H9 (cell line): ENCODE results near the gene MADCAM1. TPM values are rescaled to one million over a fixed set of nuclear protein-coding genes. Genes with fewer than 3 reads are reported as not detected.
A peak's percentile ranks its signal among the peaks of the same experiment; 100 is the strongest.

ENCODE experiments used
- DNase-seq: peaks from one replicate; pipeline ENCODE4 v3.0.0-alpha.2; 2017
- H2AFZ ChIP-seq: one replicate; pipeline ENCODE4 v1.6.1; 2013; ENCODE audit warnings: mild to moderate bottlenecking, low read length, control low read depth, moderate library complexity
- H2AK5ac ChIP-seq: 2 replicates; pipeline ENCODE4 v1.6.1; 2013; ENCODE audit warnings: low read length, control low read depth, mixed read lengths; ENCODE audit not compliant: insufficient read length
- H2BK120ac ChIP-seq: one replicate; pipeline ENCODE4 v1.6.1; 2013; ENCODE audit warnings: low read depth, mild to moderate bottlenecking, low read length, control low read depth, inconsistent platforms; ENCODE audit not compliant: poor library complexity, severe bottlenecking
- H2BK12ac ChIP-seq: 2 replicates; pipeline ENCODE4 v1.6.1; 2013; ENCODE audit warnings: low read length, control low read depth, mixed read lengths, low read depth; ENCODE audit not compliant: insufficient read length
- H2BK15ac ChIP-seq: 2 replicates; pipeline ENCODE4 v1.6.1; 2013; ENCODE audit warnings: low read depth, low read length, control low read depth
- H2BK20ac ChIP-seq: one replicate; pipeline ENCODE4 v1.6.1; 2013; ENCODE audit warnings: low read depth, mild to moderate bottlenecking, low read length, control low read depth, inconsistent platforms; ENCODE audit not compliant: poor library complexity, severe bottlenecking
- H2BK5ac ChIP-seq: 2 replicates; pipeline ENCODE4 v1.6.1; 2013; ENCODE audit warnings: low read length, control low read depth, mixed read lengths; ENCODE audit not compliant: insufficient read length
- H3K14ac ChIP-seq: 2 replicates; pipeline ENCODE4 v1.6.1; 2013; ENCODE audit warnings: low read length, control low read depth; ENCODE audit not compliant: insufficient read depth
- H3K18ac ChIP-seq: 2 replicates; pipeline ENCODE4 v1.6.1; 2013; ENCODE audit warnings: low read depth, mild to moderate bottlenecking, mixed read lengths, low read length, control low read depth; ENCODE audit not compliant: insufficient read length
- H3K23ac ChIP-seq: 2 replicates; pipeline ENCODE4 v1.6.1; 2013; ENCODE audit warnings: low read length, control low read depth, mixed read lengths, low read depth; ENCODE audit not compliant: insufficient read length
- H3K23me2 ChIP-seq: 2 replicates; pipeline ENCODE4 v1.6.1; 2013; ENCODE audit warnings: low read depth, mild to moderate bottlenecking, mixed read lengths, low read length, control low read depth; ENCODE audit not compliant: insufficient read length, poor library complexity, severe bottlenecking
- H3K27ac ChIP-seq: 2 replicates; pipeline ENCODE4 v1.5.1; 2013; ENCODE audit warnings: low read length, control low read depth, mixed read lengths, low read depth; ENCODE audit not compliant: insufficient read length
- H3K27me3 ChIP-seq: 2 replicates; pipeline ENCODE4 v1.6.1; 2013; ENCODE audit warnings: low read length, control low read depth, inconsistent platforms; ENCODE audit not compliant: insufficient read depth
- H3K4ac ChIP-seq: 2 replicates; pipeline ENCODE4 v1.6.1; 2013; ENCODE audit warnings: low read depth, mild to moderate bottlenecking, control low read depth, inconsistent platforms, low read length, moderate library complexity
- H3K4me1 ChIP-seq: 2 replicates; pipeline ENCODE4 v1.6.1; 2013; ENCODE audit warnings: low read length, control low read depth, inconsistent platforms; ENCODE audit not compliant: insufficient read depth
- H3K4me2 ChIP-seq: 2 replicates; pipeline ENCODE4 v1.6.1; 2013; ENCODE audit warnings: low read length, control low read depth, mixed read lengths; ENCODE audit not compliant: insufficient read length, insufficient read depth
- H3K56ac ChIP-seq: 2 replicates; pipeline ENCODE4 v1.6.1; 2013; ENCODE audit warnings: low read depth, mild to moderate bottlenecking, mixed read lengths, low read length, control low read depth; ENCODE audit not compliant: insufficient read length
- H3K79me1 ChIP-seq: 2 replicates; pipeline ENCODE4 v1.6.1; 2013; ENCODE audit warnings: low read depth, mild to moderate bottlenecking, moderate library complexity, low read length, control low read depth, inconsistent platforms; ENCODE audit not compliant: insufficient read depth, poor library complexity, severe bottlenecking
- H3K79me2 ChIP-seq: 2 replicates; pipeline ENCODE4 v1.6.1; 2013; ENCODE audit warnings: low read length, control low read depth, inconsistent platforms; ENCODE audit not compliant: insufficient read depth
- H3K9ac ChIP-seq: 2 replicates; pipeline ENCODE4 v1.6.1; 2013; ENCODE audit warnings: low read length, control low read depth, mixed read lengths; ENCODE audit not compliant: insufficient read length; ENCODE audit errors: extremely low read depth
- H3K9me3 ChIP-seq: one replicate; pipeline ENCODE4 v1.6.1; 2013; ENCODE audit warnings: low read depth, low read length, inconsistent platforms; ENCODE audit not compliant: control insufficient read depth
- H3T11ph ChIP-seq: one replicate; pipeline ENCODE4 v1.6.1; 2013; ENCODE audit warnings: mild to moderate bottlenecking, low read length, control low read depth, inconsistent platforms
- H4K20me1 ChIP-seq: one replicate; pipeline ENCODE4 v1.6.1; 2013; ENCODE audit not compliant: control insufficient read depth, insufficient read length, insufficient read depth
- H4K5ac ChIP-seq: 2 replicates; pipeline ENCODE4 v1.6.1; 2013; ENCODE audit warnings: low read depth, mild to moderate bottlenecking, mixed read lengths, low read length, control low read depth; ENCODE audit not compliant: insufficient read length
- H4K8ac ChIP-seq: replicated peaks from 2 replicates; pipeline ENCODE4 v1.6.1; 2013; ENCODE audit warnings: low read length, control low read depth, mixed read lengths, low read depth; ENCODE audit not compliant: insufficient read length
- H4K91ac ChIP-seq: 2 replicates; pipeline ENCODE4 v1.6.1; 2013; ENCODE audit warnings: low read depth, mild to moderate bottlenecking, moderate library complexity, mixed read lengths, low read length, control low read depth; ENCODE audit not compliant: insufficient read length
- H3K27ac Mint-ChIP-seq, 3 experiments: 2 replicates in 2 of 3; 3 replicates in 1 of 3; pipeline ENCODE4 v1.8.0; 2020 to 2021; ENCODE audit warnings: mixed read lengths in 3 of 3, mild to moderate bottlenecking in 1 of 3, moderate library complexity in 1 of 3
- H3K27me3 Mint-ChIP-seq: 2 replicates; pipeline ENCODE4 v1.8.0; 2021; ENCODE audit warnings: low read depth, mild to moderate bottlenecking, moderate library complexity, mixed read lengths
- H3K36me3 Mint-ChIP-seq, 3 experiments: 2 replicates in 2 of 3; 3 replicates in 1 of 3; pipeline ENCODE4 v1.8.0; 2020 to 2021; ENCODE audit warnings: low read depth in 3 of 3, mixed read lengths in 3 of 3; ENCODE audit not compliant: insufficient read depth in 1 of 3
- H3K4me1 Mint-ChIP-seq, 2 experiments: 2 replicates each; pipeline ENCODE4 v1.8.0; 2020; ENCODE audit warnings: mixed read lengths in 2 of 2
- H3K4me3 Mint-ChIP-seq, 2 experiments: 2 replicates in 1 of 2; 3 replicates in 1 of 2; pipeline ENCODE4 v1.8.0; 2020 to 2021; ENCODE audit warnings: mild to moderate bottlenecking in 2 of 2, mixed read lengths in 2 of 2, moderate library complexity in 1 of 2
- H3K9me3 Mint-ChIP-seq, 2 experiments: 2 replicates in 1 of 2; 3 replicates in 1 of 2; pipeline ENCODE4 v1.8.0; 2020; ENCODE audit warnings: mild to moderate bottlenecking in 2 of 2, mixed read lengths in 2 of 2, moderate library complexity in 1 of 2
- WGBS: extraction: QIAGEN DNeasy Blood & Tissue Kit; methylation state at CpG from one replicate; pipeline ENCODE4 v1.1.7; 2013; ENCODE audit warnings: missing lambda C conversion rate, low lambda C conversion rate, mixed read lengths; ENCODE audit not compliant: insufficient read length; ENCODE audit errors: extremely low coverage; 5-methylcytosine and 5-hydroxymethylcytosine counted together
- total RNA-seq: library from RNA; stranded (reverse); gene quantifications from 2 replicates; pipeline ENCODE4 v1.2.1, GENCODE V29; 2021
- TF ChIP-seq, protein P1 (sequence below): fragments of 200-600 bp; sonication (generic); conservative IDR thresholded peaks from 3 replicates; pipeline ENCODE4 v1.8.0; 2021; ENCODE audit warnings: antibody characterized with exemption, mild to moderate bottlenecking

Gene MADCAM1
- total RNA-seq, 1 experiment from 2014 or later = 1.2 TPM

DNA sequence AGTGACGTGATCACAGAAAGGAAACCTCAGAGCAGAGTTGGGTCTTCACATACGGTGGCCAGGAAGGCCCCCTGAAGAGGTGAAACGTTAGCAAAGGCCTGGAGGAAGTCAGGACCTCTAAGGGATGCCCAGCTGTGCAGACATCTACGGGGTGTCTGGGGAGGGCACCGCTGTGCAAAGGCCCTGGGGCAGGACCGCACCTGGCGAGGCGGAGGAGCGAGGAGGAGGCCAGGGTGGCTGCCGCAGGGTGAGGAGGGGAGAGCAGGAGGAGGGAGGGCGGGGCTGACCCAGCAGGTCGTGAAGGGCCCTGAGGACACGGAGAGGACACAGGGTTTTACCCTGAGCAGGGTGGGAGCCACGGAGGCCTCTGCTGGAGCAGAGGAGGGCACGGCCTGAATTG lies 11.8 kb upstream of the MADCAM1 start:
- Mint-ChIP-seq H3K36me3 (peaks cover 2 to 10% (median 5%) of the 10 kb centered on the region in 3 experiments; a peak in 5 of 7 replicates), H3K4me3 (no peak overlapping the region; a peak in 1 of 5 replicates), H3K27me3 (peaks cover 39% of the 10 kb centered on the region), H3K27ac (peak overlapping the region in 1 of 3 experiments; percentile 74; a peak in 1 of 7 replicates), H3K4me1 (peaks cover 24 to 25% of the 10 kb centered on the region in 2 experiments), H3K9me3 (peaks cover 16 to 24% of the 10 kb centered on the region in 2 experiments)
- Histone ChIP-seq H3K14ac (no peak overlapping the region), H2BK20ac (no peak overlapping the region), H3K27me3 (no peaks in the 10 kb centered on the region), H4K20me1 (peaks cover 4% of the 10 kb centered on the region), H3K4ac (no peak overlapping the region), H3K79me1 (no peaks in the 10 kb centered on the region), H3K9ac (no peak overlapping the region), H3K56ac (no peak overlapping the region), H3K79me2 (no peaks in the 10 kb centered on the region), H3K4me2 (no peak overlapping the region), H4K5ac (no peak overlapping the region), H4K8ac (no peak overlapping the region), H3K23me2 (peaks cover 4% of the 10 kb centered on the region), H3K18ac (no peak overlapping the region), H4K91ac (no peak overlapping the region), H2AFZ (no peak overlapping the region), H2AK5ac (no peak overlapping the region), H3T11ph (no peak overlapping the region), H2BK12ac (no peak overlapping the region), H3K4me1 (no peaks in the 10 kb centered on the region; the same call in 1 of the 2 replicates), H3K23ac (no peak overlapping the region), H3K9me3 (no peaks in the 10 kb centered on the region), H2BK120ac (no peak overlapping the region), H3K27ac (no peak overlapping the region), H2BK5ac (no peak overlapping the region), H2BK15ac (no peak overlapping the region)
- TF ChIP-seq, protein P1, sequence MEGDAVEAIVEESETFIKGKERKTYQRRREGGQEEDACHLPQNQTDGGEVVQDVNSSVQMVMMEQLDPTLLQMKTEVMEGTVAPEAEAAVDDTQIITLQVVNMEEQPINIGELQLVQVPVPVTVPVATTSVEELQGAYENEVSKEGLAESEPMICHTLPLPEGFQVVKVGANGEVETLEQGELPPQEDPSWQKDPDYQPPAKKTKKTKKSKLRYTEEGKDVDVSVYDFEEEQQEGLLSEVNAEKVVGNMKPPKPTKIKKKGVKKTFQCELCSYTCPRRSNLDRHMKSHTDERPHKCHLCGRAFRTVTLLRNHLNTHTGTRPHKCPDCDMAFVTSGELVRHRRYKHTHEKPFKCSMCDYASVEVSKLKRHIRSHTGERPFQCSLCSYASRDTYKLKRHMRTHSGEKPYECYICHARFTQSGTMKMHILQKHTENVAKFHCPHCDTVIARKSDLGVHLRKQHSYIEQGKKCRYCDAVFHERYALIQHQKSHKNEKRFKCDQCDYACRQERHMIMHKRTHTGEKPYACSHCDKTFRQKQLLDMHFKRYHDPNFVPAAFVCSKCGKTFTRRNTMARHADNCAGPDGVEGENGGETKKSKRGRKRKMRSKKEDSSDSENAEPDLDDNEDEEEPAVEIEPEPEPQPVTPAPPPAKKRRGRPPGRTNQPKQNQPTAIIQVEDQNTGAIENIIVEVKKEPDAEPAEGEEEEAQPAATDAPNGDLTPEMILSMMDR = no peak
- DNase-seq = no peak
- no CpG with 5 or more reads among the region's 15 CpGs for WGBS
